NCI-H446 treated with DMSO at 0.1 percent for 48 hours (cell line): ENCODE data around the gene SLC16A5.
"Not testable (repeated sequence)": the region's sequence is repeated elsewhere in the genome, so short reads cannot be mapped to it uniquely, and the experiment has no call there.

Source experiments
- DNase-seq: peaks from one replicate; lab custom pipeline; 2025; lab: John Stamatoyannopoulos, UW

The SLC16A5 gene

DNA sequence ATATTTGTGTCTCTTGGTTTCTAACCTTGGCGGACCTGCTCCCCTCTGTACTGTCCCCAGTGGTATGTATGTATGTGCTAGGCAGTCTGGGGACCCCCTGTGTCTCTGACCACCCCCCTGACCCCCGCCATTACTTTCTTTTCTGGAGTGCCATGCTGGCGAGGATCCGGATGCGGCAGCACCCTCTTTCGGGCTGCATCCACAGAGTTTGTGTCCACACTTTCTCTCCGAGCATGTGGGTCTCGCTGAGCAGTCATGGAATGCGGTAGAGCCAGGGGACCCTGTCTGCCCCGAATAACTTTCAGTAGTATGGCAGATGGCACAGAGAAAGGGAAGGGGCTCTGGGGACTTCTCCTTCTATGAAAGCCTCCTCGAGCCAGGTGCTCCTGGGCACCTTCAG, 23.7 kb upstream of the SLC16A5 start:
- DNase-seq: no peak

- DNase-seq: no peak
These were observed 23.3 kb upstream of the SLC16A5 start for GRCh38 chr17:75064460-75064859.

- DNase-seq: no peak
These were observed 22.7 kb upstream of the SLC16A5 start for GRCh38 chr17:75064867-75065561.

- DNase-seq: no peak
These were observed 22.1 kb upstream of the SLC16A5 start for GRCh38 chr17:75065562-75066151.

DNA sequence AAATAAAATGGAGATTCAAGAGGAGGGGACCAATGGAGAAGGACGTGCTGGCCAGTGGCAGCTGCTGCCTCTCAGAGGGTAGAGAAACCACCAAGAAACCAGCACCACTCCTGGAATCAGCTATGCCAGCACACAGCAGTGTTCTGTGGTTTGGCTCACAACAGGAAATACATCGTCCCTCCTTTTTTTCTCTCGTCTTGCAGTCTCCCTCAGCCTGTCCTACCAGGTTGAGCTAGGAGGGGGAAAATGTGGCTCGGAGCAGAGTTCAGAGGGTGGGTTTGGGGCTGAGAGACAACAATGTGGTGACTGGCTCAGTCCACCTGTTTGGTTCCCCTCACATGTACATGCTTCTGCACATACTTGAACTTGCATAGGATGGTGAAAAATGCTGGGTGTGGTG, 19.9 kb upstream of the SLC16A5 start:
- no peak for DNase-seq

- no peak for DNase-seq
These were observed 19.0 kb upstream of the SLC16A5 start for GRCh38 chr17:75068750-75069149.

GRCh38 chr17:75069783-75070182, 18.0 kb upstream of the SLC16A5 start:
- no peak for DNase-seq

- DNase-seq: not testable (repeated sequence)
These were observed 16.1 kb upstream of the SLC16A5 start for GRCh38 chr17:75071478-75072271.

- not testable (repeated sequence) for DNase-seq
These were observed 14.8 kb upstream of the SLC16A5 start for GRCh38 chr17:75072909-75073308.

DNA sequence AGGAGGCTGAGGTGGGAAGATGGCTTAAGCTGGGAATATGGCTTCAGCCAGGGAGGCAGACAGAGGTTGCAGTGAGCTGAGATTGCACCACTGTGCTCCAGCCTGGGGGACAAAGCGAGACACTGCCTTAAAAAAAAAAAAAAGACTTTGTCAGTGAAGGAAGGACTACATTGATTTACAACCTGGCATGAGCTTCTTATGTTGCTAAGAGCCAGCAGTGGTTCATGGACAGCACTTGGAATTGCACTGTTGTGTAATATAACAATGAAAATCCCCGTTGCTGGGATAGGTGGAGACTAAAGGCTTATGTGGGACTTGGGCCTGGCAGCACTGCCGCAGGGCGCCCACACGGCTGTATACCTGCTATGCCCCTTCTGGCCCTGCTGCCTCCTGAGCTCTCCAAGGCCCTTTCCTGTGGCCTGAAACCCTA, 14.1 kb upstream of the SLC16A5 start:
- no peak for DNase-seq

GRCh38 chr17:75074532-75074931, 13.2 kb upstream of the SLC16A5 start:
- no peak for DNase-seq

- DNase-seq: no peak
These were observed 12.0 kb upstream of the SLC16A5 start for GRCh38 chr17:75075597-75076336.

- DNase-seq: no peak
These were observed 10.7 kb upstream of the SLC16A5 start for GRCh38 chr17:75077072-75077495.

DNA sequence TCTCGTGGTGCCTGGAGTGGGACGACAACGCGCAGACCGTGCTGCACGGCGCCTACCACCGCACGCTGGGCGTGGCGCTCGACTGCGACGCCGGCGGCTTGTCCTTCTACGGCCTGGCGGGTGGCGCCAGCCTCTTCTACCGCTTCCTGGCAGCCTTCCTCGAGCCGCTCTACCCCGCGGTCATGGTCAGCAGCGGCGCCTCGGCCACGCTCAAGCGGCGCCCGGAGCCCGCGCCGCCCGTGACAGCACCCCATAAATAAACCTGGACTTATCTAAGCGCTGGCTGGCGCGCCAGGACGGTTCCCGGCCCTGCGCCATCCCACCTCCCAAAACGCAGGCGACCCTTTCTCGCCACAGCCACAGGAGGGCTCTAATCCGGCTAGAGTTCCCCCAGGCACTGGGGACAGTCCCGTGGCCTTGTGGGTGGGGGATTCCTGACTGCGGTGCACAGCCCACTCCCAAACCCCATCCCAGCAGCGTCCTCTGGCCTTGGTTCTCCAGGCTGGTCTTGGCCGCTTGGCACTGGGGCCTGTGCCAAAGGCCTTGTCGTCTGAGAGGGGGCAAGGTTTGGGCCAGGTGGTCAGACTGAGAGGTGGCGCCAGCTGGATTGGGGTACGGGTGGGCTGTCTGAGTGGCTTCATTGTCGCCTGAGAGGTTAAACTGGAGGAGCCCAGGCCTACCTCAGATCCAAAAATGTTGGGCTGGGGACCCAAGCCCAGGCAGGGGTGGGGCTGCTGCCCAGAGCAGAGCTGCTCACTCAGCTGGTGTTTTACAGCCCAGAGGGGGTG, 10.1 kb upstream of the SLC16A5 start:
- no peak for DNase-seq

DNA sequence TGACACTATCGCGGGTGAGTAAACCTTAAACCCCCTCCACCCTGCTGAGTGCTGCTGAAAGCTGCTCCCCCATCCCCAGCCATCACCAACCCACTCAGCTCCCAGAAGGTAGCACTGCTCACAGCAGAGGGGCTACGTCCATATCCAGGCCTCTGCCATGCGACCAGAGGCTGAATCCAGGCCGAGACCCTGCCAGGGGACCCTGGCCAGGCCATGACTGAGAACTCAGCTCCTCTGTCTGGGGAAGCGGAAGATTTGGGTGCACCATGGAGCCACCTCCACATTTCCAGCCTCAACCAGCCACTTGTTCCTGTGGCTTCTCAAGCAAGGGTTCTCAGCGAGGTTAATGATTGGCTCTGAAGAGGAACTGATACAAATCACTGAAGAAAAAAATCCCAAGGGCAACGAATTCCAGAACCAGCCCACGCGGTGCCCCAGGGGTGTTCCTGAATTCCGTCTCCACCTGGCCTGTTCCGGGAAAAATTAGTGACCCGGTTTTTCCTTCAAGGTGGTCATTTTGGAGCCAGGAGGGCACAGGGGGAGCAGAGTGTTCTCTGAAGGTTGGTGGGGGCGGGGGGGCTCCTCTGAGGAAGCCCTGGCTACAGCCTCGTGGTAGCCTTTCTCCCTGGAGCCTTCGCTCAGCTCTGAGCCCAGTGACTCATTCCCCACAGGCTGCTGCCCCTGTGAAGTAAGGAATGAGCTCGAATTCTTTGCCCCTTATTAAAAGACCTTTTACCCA, 9.3 kb upstream of the SLC16A5 start:
- DNase-seq: no peak

DNA sequence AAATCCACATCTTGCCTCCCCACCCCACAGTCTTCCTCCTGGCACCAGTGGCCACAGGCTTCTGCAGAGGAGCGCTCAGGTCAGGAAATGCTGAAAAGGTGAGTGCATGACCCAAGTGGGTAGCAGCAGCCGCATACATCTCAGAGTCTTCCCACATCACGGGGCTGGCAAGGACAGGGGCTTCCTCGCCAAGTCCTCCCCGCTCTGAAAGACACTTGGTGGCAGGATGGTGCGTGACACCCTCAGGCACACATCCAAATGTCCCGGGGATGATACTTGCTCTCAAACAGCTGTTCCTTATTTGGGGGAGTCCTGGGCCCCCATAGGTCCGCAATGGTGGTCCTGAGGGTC, 8.8 kb upstream of the SLC16A5 start:
- DNase-seq: no peak

- DNase-seq: no peak
These were observed 5.9 kb upstream of the SLC16A5 start for GRCh38 chr17:75081611-75082540.

GRCh38 chr17:75082683-75083082, 5.1 kb upstream of the SLC16A5 start:
- DNase-seq: no peak

- DNase-seq: no peak
These were observed 3.6 kb upstream of the SLC16A5 start for GRCh38 chr17:75084039-75084660.
